H1 (cell line): ENCODE data around the gene AAMDC.

ENCODE experiments used
- JUND ChIP-seq: IDR thresholded peaks from 2 replicates; pipeline ENCODE4 v1.6.1; 2011; ENCODE audit warnings: mild to moderate bottlenecking, improper control_type of control experiment, low read length
- TF ChIP-seq, protein P1 (sequence below): IDR thresholded peaks from 2 replicates; pipeline ENCODE4 v1.6.1; 2011; ENCODE audit warnings: low read length, improper control_type of control experiment

DNA sequence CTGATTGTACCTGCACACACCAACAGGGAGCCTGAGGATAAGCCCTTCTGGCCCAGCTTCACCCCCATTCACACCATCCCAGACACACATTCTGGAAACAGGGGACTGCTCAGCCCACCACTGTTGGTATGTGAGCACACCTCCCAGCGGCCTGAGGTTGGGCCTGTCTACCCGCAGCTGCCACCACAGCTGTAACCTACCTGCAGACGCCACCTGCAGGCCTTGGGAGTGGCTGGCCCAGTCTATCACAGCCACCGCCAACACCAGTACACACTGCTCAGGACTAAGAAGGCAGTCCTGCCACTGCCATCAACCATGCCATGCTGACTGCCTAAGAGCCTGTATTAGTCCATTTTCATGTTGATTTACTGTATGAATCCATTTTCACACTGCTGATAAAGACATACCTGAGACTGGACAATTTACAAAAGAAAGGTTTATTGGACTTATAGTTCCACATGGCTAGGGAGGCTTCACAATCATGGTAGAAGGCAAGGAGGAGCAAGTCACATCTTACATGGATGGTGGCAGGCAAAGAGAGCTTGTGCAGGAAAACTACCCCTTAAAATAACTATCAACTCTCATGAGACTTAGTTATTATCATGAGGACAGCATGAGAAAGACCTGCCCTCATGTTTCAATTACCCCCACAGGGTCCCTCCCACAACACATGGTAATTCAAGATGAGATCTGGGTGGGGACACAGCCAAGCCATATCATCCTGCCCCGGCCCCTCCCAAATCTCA is 31.0 kb upstream of the AAMDC start:
- TF ChIP-seq, protein P1, sequence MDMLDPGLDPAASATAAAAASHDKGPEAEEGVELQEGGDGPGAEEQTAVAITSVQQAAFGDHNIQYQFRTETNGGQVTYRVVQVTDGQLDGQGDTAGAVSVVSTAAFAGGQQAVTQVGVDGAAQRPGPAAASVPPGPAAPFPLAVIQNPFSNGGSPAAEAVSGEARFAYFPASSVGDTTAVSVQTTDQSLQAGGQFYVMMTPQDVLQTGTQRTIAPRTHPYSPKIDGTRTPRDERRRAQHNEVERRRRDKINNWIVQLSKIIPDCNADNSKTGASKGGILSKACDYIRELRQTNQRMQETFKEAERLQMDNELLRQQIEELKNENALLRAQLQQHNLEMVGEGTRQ: no peak
- no peak for TF ChIP-seq JUND
